Muscle of leg (tissue), 11 donors: ENCODE measurements around the gene NMRAL1. TPM values are rescaled to one million over a fixed set of nuclear protein-coding genes. Genes with fewer than 3 reads are reported as not detected.

ENCODE experiments used
- DNase-seq: peaks from one replicate; pipeline ENCODE4 v3.0.0; 2013
- H3K27ac ChIP-seq: one replicate; pipeline ENCODE4 v1.5.1; 2013; ENCODE audit warnings: mild to moderate bottlenecking, low read length, control low read depth
- H3K27me3 ChIP-seq: one replicate; pipeline ENCODE4 v1.6.1; 2013; ENCODE audit warnings: low read length; ENCODE audit not compliant: control insufficient read depth, insufficient read depth
- H3K36me3 ChIP-seq: one replicate; pipeline ENCODE4 v1.6.1; 2013; ENCODE audit warnings: low read length; ENCODE audit not compliant: control insufficient read depth, insufficient read depth
- H3K4me1 ChIP-seq: one replicate; pipeline ENCODE4 v1.6.1; 2013; ENCODE audit warnings: low read length; ENCODE audit not compliant: control insufficient read depth, insufficient read depth
- H3K4me3 ChIP-seq: one replicate; pipeline ENCODE4 v1.5.1; 2013; ENCODE audit warnings: low read length, control low read depth
- H3K9me3 ChIP-seq: replicated peaks from 2 replicates; pipeline ENCODE4 v1.6.1; 2013; ENCODE audit warnings: low read depth, low read length; ENCODE audit not compliant: control insufficient read depth
- WGBS: methylation state at CpG from one replicate; pipeline ENCODE4 v1.1.5; 2013; ENCODE audit warnings: missing lambda C conversion rate; ENCODE audit not compliant: insufficient coverage; 5-methylcytosine and 5-hydroxymethylcytosine counted together
- polyA plus RNA-seq, 8 donors: library from polyadenylated mRNA; unstranded; fragments of 120-200 nt; gene quantifications; one replicate each; pipeline versions ENCODE4 v1.2.1 to v1.2.3, GENCODE V29; 2013; ENCODE audit warnings: inconsistent platforms in 1 of 8, low replicate concordance in 1 of 8; ENCODE audit not compliant: insufficient read length in 8 of 8, insufficient read depth in 1 of 8
- total RNA-seq: library from RNA; stranded (reverse); fragments of 120-200 nt; gene quantifications from one replicate; pipeline ENCODE4 v1.2.4, GENCODE V29; 2013

The NMRAL1 gene
- total and polyA plus RNA-seq, 9 donors = 13.1 to 25.1 (median 17.1) TPM

DNA sequence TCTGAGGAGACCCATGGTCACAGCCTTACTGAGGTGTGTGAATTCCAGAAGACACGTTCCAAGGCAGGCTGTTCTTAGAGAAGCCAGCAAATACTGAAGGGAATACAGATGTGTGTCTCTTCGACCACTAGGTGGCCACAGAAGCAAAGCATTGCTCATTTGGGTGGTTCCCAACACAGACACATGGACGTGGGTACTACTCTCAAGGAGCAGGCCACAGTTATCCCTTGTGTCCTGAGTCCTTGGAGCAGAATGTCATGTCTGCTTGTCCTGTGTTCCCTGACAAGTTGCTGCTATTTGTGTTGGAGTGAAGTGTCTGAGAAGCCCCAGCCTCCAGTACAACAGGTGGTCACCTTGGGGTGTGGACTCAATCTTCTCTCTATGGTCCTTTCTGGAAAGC, 32.0 kb upstream of the NMRAL1 start:
- Histone ChIP-seq H3K4me1 (peaks cover 22% of the 10 kb centered on the region), H3K27ac (peak overlapping the region; percentile 1)
- peak; percentile 90 for DNase-seq

DNA sequence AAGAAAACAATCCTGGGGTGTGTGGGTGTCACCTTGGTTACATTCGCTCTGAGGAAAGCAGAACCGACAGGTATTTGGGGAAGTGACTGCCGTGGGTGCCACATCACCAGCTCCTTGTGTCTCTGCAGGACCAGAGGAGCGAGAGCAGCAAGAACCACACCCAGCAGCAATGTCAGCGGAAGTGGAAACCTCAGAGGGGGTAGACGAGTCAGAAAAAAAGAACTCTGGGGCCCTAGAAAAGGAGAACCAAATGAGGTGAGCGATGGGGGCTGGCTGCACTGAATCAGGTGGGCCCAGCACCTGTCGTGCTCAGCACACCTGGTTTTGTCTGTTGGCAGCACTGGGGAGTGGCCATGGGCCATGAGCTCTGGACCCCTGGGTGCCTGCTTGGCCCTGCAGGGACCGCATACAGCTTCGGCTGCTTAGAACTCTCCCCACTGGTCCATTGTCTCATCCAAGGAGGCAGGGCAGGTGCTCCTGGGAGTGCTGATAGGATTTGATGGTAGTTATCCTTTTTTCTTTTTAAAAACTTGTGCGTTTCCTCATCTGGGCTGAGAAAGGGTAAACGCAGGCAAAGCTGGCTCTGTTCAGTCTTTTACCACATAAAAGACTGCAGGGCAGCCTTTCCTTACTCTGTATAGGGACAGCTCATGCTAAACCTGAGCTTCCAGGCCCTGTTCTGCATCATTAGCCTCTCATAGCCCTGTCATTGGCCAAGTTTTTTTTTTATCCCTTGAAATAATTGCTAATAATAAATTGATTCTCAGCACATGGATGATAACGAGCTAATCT, 31.1 kb upstream of the NMRAL1 start:
- Histone ChIP-seq H3K4me1 (peaks cover 17% of the 10 kb centered on the region), H3K27me3 (no peaks in the 10 kb centered on the region), H3K4me3 (no peak overlapping the region), H3K36me3 (peaks cover 46% of the 10 kb centered on the region), H3K27ac (no peak overlapping the region), H3K9me3 (no peaks in the 10 kb centered on the region)
- 76% methylated on average over 8 of the region's 13 CpGs for WGBS
- no peak for DNase-seq

More for the DNA sequence above, 32.0 kb upstream of the NMRAL1 start:
- WGBS = 0% methylated on average over 3 of the region's 3 CpGs
- Histone ChIP-seq H3K36me3 (peaks cover 52% of the 10 kb centered on the region), H3K9me3 (no peaks in the 10 kb centered on the region), H3K27me3 (no peaks in the 10 kb centered on the region), H3K4me3 (no peak overlapping the region)

DNA sequence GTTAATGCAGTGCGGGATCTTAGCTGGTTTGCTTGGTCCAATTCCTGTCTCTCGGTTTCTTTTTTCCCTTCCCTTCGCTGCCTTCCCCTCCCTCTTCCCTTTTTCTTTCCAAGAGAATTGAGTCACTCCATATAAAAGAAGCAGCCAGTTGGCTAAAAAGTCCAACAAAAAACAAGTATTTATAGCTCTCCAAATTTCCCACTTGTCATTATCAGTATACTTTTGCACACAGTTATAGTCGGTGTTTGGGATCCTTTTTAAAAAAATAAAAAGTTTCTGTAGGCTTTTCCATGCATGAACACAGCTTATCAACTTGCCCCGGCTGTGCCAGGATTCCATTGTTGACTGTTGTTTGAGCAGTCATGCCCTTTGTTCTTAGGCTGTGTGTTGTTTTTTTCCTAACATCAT, 26.6 kb upstream of the NMRAL1 start:
- H3K27ac ChIP-seq = peak overlapping the region; percentile 45
- no peak overlapping the region for H3K4me3 ChIP-seq

DNA sequence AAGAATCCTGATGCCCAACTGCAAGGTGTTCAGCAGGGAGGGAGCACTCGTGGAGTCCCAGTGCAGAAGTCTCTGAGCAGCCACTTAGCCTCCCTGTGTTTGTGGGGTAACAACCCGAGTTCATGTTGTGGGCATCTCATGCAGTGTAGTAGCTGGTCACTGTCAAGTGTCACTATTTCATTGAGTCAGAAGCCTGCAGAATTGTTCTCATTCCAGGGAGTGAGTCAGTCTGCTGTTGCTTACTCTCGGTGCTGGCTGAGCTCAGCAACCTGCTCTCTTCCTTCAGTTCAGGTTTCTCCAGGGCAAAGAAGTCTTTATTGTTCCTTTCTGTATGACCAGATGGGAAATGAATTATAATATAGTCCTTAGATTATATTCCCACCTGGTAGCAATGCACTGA, 25.8 kb upstream of the NMRAL1 start:
- 64% methylated on average over 2 of the region's 3 CpGs for WGBS
- H3K27me3 ChIP-seq = no peaks in the 10 kb centered on the region
- peaks cover under 1% of the 10 kb centered on the region for H3K36me3 ChIP-seq
- peak overlapping the region; percentile 45 for H3K27ac ChIP-seq
- no peak overlapping the region for H3K4me3 ChIP-seq
- peak; percentile 57 for DNase-seq
- no peaks in the 10 kb centered on the region for H3K9me3 ChIP-seq
- H3K4me1 ChIP-seq = peaks cover 10% of the 10 kb centered on the region

More for the DNA sequence above, 26.6 kb upstream of the NMRAL1 start:
- Histone ChIP-seq H3K9me3 (no peaks in the 10 kb centered on the region), H3K36me3 (peaks cover 8% of the 10 kb centered on the region), H3K27me3 (no peaks in the 10 kb centered on the region), H3K4me1 (peaks cover 16% of the 10 kb centered on the region)
- no CpG with 5 or more reads among the region's 5 CpGs for WGBS
- DNase-seq = peak; percentile 91

DNA sequence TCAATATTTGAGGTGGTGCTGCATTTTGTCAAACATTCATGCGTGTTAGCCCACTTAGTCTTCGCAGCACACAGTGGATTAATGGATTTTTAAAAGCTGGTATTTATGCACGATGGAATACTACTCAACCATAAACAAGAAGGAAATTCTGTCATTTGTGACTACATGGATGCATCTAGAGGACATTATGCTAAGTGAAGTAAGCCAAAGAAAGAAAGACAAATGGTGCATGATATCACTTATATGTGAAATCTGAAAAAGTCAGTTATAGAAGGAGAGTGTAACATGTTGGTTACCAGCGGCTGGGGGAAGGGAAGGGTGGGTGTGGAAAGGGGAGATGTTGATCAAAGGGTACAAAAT, 24.8 kb upstream of the NMRAL1 start:
- Histone ChIP-seq H3K9me3 (no peaks in the 10 kb centered on the region), H3K27ac (no peak overlapping the region), H3K36me3 (no peaks in the 10 kb centered on the region), H3K4me1 (peaks cover 10% of the 10 kb centered on the region), H3K27me3 (no peaks in the 10 kb centered on the region), H3K4me3 (no peak overlapping the region)
- no peak for DNase-seq
- 88% methylated on average over 1 of the region's 4 CpGs for WGBS

DNA sequence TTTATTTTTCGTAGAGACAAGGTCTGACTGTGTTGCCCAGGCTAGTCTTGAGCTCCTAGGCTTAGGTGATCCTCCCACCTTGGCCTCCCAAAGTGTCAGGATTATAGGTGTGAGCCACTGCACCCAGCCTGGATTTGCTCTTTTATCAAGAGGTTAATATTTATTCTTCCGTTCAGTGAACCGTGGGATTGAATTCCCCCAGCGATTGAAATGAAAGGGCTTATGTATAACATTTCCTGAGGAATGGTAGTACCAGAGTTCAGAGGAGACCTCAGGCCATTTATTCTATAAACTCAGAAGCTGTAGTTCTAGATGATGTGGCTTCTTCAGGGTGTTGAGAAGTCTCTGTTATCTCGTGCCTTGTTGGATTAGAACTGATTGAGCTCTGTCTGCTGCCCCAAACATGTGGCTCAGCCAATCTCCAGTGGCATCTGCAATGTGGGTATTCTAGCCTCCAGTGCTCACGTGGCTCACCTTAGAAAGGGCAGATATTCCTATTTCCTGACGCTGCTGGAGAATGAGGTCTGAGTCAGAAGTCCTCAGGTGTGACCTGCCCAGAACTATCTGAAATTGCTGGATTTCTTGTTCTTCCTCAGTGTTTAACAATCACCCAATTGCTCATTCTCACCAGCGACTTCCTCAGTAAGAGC, 24.2 kb upstream of the NMRAL1 start:
- peaks cover 10% of the 10 kb centered on the region for H3K4me1 ChIP-seq
- H3K4me3 ChIP-seq = no peak overlapping the region
- no peak overlapping the region for H3K27ac ChIP-seq
- H3K36me3 ChIP-seq = no peaks in the 10 kb centered on the region
- H3K9me3 ChIP-seq = no peaks in the 10 kb centered on the region
- no peak for DNase-seq
- WGBS = 84% methylated on average over 3 of the region's 8 CpGs
- H3K27me3 ChIP-seq = no peaks in the 10 kb centered on the region

DNA sequence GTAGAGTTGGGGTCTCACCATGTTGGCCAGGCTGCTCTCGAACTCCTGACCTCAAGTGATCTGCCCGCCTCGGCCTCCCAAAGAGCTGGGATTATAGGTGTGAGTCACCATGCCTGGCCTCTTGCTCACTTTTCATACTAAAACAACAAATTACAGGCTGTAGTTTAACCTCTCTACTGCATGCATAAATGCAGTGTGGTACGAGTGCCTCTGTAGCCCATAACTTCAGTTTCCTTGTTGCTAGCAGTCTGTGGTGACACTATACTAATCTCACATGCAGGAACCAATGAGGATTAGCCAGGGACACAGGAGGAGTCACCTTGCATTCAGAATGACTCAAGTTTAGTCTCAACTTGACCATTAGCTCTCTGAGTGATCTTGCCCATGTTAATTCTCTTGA, 21.9 kb upstream of the NMRAL1 start:
- Histone ChIP-seq H3K4me1 (peaks cover 7% of the 10 kb centered on the region), H3K4me3 (no peak overlapping the region), H3K27me3 (no peaks in the 10 kb centered on the region), H3K27ac (no peak overlapping the region), H3K36me3 (no peaks in the 10 kb centered on the region), H3K9me3 (no peaks in the 10 kb centered on the region)
- WGBS = 100% methylated on average over 1 of the region's 4 CpGs
- no peak for DNase-seq

DNA sequence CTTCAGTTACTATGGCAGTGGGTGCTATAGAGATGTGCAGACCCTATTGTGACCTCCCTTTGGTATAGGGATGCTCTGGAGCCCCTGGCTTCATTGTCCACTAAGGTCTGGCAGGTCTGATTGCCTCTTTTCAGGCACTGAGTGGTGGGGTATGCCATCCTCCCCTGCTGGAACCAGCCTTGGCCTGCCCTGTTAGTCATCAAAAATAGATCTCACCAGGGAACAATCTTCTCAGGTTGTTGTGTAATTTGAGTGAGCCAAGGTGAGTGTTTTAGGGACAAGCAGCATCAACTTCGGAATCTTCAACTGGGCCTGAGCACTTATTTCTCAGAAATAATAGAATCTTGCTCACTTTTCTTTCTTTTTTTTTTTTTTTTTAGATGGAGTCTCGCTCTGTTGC, 21.3 kb upstream of the NMRAL1 start:
- H3K27me3 ChIP-seq = no peaks in the 10 kb centered on the region
- no peak overlapping the region for H3K4me3 ChIP-seq
- H3K4me1 ChIP-seq = peaks cover 7% of the 10 kb centered on the region
- DNase-seq = no peak
- no CpG with 5 or more reads among the region's 2 CpGs for WGBS
- H3K9me3 ChIP-seq = no peaks in the 10 kb centered on the region
- peaks cover 1% of the 10 kb centered on the region for H3K36me3 ChIP-seq
- H3K27ac ChIP-seq = no peak overlapping the region

DNA sequence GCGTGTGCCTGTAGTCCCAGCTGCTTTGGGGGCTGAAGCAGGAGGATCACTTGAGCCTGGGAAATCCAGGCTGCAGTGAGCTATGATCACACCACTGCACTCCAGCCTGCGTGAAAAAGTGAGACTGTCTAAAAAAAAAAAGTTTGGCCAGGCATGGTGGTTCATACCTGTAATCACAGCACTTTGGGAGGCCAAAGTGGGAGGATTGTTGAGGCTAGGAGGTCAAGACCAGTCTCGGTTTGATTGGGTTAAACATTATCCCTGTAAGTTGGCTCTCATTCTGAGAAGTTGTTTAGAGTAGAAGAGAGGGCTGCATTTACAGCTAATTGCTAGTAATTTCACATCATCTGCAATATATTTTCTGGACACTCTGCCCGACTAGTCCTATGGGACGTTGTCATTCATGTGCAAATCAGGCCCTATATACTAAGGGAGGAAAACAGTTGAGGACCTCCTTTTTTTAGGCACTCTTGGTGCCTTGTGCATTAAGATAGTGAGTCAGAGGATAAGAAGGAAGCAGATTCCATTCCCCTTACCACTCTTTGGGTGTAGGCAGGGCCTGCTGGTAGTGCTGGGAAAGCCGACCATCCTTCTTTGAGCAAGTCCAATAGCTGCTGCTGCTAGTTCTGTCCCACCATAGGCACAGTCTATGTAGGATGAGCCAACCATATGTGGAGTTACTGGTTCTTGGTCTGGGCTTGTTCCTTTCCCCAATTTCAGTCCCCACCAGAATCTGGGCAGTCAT, 20.5 kb upstream of the NMRAL1 start:
- no peak for DNase-seq
- 83% methylated on average over 1 of the region's 6 CpGs for WGBS
- no peaks in the 10 kb centered on the region for H3K9me3 ChIP-seq
- peaks cover 4% of the 10 kb centered on the region for H3K36me3 ChIP-seq
- H3K4me1 ChIP-seq = no peaks in the 10 kb centered on the region
- no peak overlapping the region for H3K4me3 ChIP-seq
- H3K27ac ChIP-seq = no peak overlapping the region
- H3K27me3 ChIP-seq = no peaks in the 10 kb centered on the region

DNA sequence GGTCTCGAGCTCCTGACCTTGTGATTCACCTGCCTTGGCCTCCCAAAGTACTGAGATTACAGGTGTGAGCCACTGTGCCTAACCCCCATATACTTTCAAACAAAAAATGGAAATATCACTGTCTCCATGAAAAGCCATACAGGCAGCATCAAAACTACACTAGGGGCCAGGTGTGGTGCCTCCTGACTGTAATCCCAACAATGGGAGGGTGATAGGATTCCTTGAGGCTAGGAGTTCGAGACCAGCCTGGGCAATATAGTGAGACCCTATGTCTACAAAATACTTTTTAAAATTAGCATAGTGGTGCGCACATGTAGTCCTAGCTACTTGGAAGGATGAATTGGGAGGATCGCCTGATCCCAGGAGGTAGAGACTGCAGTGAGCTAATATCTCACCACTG, 17.5 kb upstream of the NMRAL1 start:
- peaks cover 14% of the 10 kb centered on the region for H3K36me3 ChIP-seq
- no peaks in the 10 kb centered on the region for H3K9me3 ChIP-seq
- H3K4me1 ChIP-seq = no peaks in the 10 kb centered on the region
- H3K27me3 ChIP-seq = no peaks in the 10 kb centered on the region
- no peak for DNase-seq
- no peak overlapping the region for H3K4me3 ChIP-seq
- H3K27ac ChIP-seq = no peak overlapping the region
- WGBS = 89% methylated on average over 1 of the region's 4 CpGs
